ENCODE measurements around the gene VPS18. TPM values are rescaled to one million over a fixed set of nuclear protein-coding genes. Genes with fewer than 3 reads are reported as not detected.
A peak's percentile ranks its signal among the peaks of the same experiment; 100 is the strongest.

VPS18 gene
- total and polyA plus RNA-seq, 2 experiments from 2014 or later: 5.9 to 42.5 TPM

DNA sequence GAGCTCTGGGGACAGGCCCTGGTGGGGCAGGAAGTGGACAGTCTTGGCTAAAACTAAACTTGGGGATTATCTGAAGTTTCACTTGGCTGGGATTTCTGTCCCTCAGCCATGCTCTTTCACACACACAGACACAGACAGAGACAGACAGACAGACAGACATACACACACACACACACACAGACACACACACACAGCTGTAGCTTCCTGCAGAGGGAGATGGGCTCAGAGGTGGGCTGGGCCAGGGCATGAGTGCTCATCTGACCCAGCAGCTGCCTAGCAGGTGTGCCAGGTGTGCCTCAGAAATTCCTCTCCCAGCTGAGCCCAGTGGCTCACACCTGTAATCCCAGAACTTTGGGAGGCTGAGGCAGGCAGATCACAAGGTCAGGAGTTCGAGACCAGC is 23.5 kb upstream of the VPS18 start (continued):
- TF ChIP-seq CREB1 (CRISPR knock-in tag; IDR thresholded peaks at IDR 0.05; ENCODE audit: low read depth) (no peak), JUNB (IDR thresholded peaks at IDR 0.05; ENCODE audit: unreplicated experiment) (no peak), EZH2phosphoT487 (IDR thresholded peaks at IDR 0.05; ENCODE audit: unreplicated experiment) (no peak)
- TF ChIP-seq, protein P1, sequence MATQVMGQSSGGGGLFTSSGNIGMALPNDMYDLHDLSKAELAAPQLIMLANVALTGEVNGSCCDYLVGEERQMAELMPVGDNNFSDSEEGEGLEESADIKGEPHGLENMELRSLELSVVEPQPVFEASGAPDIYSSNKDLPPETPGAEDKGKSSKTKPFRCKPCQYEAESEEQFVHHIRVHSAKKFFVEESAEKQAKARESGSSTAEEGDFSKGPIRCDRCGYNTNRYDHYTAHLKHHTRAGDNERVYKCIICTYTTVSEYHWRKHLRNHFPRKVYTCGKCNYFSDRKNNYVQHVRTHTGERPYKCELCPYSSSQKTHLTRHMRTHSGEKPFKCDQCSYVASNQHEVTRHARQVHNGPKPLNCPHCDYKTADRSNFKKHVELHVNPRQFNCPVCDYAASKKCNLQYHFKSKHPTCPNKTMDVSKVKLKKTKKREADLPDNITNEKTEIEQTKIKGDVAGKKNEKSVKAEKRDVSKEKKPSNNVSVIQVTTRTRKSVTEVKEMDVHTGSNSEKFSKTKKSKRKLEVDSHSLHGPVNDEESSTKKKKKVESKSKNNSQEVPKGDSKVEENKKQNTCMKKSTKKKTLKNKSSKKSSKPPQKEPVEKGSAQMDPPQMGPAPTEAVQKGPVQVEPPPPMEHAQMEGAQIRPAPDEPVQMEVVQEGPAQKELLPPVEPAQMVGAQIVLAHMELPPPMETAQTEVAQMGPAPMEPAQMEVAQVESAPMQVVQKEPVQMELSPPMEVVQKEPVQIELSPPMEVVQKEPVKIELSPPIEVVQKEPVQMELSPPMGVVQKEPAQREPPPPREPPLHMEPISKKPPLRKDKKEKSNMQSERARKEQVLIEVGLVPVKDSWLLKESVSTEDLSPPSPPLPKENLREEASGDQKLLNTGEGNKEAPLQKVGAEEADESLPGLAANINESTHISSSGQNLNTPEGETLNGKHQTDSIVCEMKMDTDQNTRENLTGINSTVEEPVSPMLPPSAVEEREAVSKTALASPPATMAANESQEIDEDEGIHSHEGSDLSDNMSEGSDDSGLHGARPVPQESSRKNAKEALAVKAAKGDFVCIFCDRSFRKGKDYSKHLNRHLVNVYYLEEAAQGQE (IDR thresholded peaks at IDR 0.05; ENCODE audit: unreplicated experiment): no peak

DNA sequence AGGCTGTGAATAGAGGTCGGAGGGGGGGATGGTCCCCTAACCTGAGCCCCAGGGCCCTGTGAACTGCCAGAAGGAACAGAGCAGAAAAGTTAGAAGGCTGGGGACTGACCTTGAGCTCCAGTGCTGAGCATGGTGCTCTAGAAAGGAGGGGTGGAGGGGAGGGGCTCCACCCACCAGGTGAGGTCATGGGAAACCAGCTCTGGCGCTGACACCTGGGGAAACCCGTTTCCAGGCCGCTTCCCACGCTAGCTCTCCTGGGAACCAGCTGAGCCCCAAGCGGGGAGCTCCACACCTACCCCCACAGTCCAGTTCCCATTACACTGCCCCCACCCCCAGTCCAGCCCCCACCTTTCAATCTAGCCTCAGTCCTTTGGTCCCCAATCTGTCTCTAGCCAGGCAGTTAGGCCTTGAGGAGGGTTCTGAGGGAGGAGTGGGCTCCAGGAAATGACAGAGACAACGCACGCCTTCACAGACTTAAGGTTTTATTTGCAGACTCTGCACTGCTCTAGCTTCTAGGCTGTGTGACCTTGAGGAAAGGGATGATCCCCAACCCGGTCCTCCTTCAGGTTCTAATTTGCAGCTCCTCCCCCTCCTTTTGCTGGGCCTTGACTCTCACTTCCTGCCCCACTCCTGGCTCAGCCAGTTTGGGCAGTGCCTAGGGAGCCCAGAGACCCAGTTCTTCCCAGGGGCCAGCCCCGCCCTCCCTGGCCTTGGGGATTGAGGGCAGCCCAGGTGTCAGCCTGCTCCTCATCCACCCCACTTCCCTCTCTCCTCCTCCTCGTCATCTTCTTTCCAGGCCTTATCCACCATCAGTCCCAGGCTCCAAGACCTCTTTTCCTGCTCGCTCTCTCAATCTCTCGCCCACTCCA is 22.3 kb upstream of the VPS18 start:
- H3K36me3 Mint-ChIP-seq (ENCODE audit: low read depth): no peaks in the 10 kb centered on the region
- DNase-seq (ENCODE audit: low spot score) (peak; percentile 80), ATAC-seq (peak; percentile 30)
- Histone ChIP-seq H4K20me1 (replicated peaks; ENCODE audit: insufficient read depth) (no peaks in the 10 kb centered on the region), H3K27me3 (ENCODE audit: insufficient read depth) (no peaks in the 10 kb centered on the region), H3K36me3 (ENCODE audit: insufficient read depth) (no peaks in the 10 kb centered on the region), H3K4me1 (ENCODE audit: insufficient read depth) (peaks cover 25% of the 10 kb centered on the region), H3K27ac (ENCODE audit: low read depth) (no peak overlapping the region), H3K9me2 (ENCODE audit: insufficient read depth) (no peaks in the 10 kb centered on the region), H3K79me2 (replicated peaks; ENCODE audit: insufficient read depth) (no peaks in the 10 kb centered on the region), H3K4me2 (peak overlapping the region; percentile 86), H2AFZ (no peak overlapping the region), H3F3A (replicated peaks; ENCODE audit: low read depth) (peaks cover 9% of the 10 kb centered on the region; the same call in 1 of the 2 replicates), H3K4me3 (peak overlapping the region; percentile 85; the same call in 1 of the 2 replicates)
- peaks cover 11% of the 10 kb centered on the region for H3K27me3 Mint-ChIP-seq (ENCODE audit: insufficient read depth, low read depth, poor library complexity)
- H3K4me1 Mint-ChIP-seq: peaks cover 32% of the 10 kb centered on the region
- H3K27ac Mint-ChIP-seq: no peak overlapping the region
- no peaks in the 10 kb centered on the region; the same call in 2 of the 3 replicates for H3K9me3 Mint-ChIP-seq
- TF ChIP-seq, protein P2, sequence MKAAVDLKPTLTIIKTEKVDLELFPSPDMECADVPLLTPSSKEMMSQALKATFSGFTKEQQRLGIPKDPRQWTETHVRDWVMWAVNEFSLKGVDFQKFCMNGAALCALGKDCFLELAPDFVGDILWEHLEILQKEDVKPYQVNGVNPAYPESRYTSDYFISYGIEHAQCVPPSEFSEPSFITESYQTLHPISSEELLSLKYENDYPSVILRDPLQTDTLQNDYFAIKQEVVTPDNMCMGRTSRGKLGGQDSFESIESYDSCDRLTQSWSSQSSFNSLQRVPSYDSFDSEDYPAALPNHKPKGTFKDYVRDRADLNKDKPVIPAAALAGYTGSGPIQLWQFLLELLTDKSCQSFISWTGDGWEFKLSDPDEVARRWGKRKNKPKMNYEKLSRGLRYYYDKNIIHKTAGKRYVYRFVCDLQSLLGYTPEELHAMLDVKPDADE (IDR thresholded peaks at IDR 0.05): no peak
- TF ChIP-seq NANOG (IDR thresholded peaks at IDR 0.05; ENCODE audit: borderline replicate concordance): no peak
- TF ChIP-seq JUNB (IDR thresholded peaks at IDR 0.05; ENCODE audit: unreplicated experiment): no peak
- no peak for TF ChIP-seq CTCF (conservative IDR thresholded peaks at IDR 0.05; ENCODE audit: low read depth in 2 of 2)
- H3K4me3 Mint-ChIP-seq: peak overlapping the region; percentile 22
